ENCODE results near the gene STRN. TPM values are rescaled to one million over a fixed set of nuclear protein-coding genes. Genes with fewer than 3 reads are reported as not detected.
"Not testable (repeated sequence)": the region's sequence is repeated elsewhere in the genome, so short reads cannot be mapped to it uniquely, and the experiment has no call there.

STRN gene
- polyA plus RNA-seq, 3 donors, result 19.9 to 23.3 (median 21.5) TPM

- no peak for DNase-seq
These were observed 110.9 kb downstream of the STRN start for GRCh38 chr2:36855429-36855828.

DNA sequence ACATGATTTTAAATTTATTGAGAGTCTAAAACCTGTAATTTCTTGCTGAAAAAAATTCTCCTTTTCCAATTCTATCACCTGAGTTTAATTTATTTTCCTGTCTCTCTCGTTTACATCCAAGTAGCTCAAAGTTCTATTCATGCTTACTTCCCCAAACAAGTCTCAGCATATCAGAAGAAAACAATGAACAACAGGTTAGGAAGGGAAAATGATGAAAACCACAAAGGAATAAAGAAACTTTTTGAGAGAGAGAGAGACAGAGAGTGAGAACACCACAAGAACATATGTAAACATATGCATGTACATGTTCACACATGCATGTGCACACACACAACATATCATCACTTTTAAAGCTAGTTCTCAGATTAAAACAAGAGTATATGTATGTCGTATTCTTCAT, 112.1 kb downstream of the STRN start:
- DNase-seq, result no peak

- DNase-seq, result no peak
These were observed 117.1 kb downstream of the STRN start for GRCh38 chr2:36849265-36849664.

- no peak for DNase-seq
These were observed 122.5 kb downstream of the STRN start for GRCh38 chr2:36843838-36844237.

GRCh38 chr2:36839976-36840617, 126.2 kb downstream of the STRN start:
- no peak for DNase-seq

DNA sequence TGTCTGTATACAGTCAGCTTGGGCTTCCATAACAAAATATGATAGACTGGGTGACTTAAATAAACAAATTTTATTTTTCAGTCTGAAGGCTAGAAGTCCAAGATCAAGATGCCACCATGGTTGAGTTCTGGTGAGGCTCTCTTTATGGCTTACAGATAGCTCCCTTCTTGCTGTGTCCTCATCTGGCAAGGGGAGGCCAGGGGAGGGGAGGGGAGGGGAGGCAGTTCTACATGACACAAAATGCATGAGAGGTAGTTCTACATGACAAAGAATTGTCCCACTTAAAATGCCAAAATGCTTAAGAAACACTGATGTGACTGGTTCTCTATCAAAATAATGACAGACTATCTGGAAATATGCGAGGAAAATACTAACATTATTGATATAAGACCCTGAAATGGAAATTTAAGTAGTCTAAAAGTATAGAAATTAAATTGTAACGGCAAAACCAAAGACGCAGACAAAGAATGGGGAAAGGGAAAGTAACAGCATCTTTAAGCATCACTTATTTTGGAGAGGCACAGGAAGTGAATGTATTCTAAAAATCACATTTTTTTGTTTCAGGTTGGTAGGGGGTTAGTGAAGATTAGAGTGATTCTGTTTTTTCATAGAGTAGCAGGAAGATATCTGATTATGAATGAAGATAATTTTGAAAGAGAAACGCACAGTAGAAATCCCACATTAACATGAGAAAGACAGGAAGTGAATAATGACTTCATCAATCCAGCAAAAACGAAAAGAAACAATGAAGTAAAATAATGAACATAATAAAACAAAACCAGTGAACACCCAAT, 131.4 kb downstream of the STRN start:
- no peak for DNase-seq

DNA sequence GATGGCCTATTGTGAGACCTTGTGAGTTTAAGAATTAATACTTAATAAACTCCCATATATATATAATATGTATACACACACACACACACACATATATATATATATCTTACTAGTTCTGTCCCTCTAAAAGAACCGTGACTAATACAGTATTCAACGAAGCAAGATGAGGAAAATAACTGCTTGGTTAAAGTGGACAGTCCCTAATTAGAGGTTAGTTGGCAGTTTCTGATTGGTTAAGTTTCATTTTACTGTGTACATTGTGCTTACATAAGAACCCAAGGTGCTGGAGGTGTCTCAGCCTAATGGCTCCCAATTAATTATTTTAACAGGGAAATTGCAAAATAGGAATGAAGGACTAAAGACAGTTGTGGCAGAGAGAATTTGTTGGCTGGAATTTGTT, 132.1 kb downstream of the STRN start:
- no peak for DNase-seq

GRCh38 chr2:36831185-36831584, 135.2 kb downstream of the STRN start:
- no peak for DNase-seq

- DNase-seq, result not testable (repeated sequence)
These were observed 141.7 kb downstream of the STRN start for GRCh38 chr2:36824683-36825082.

DNA sequence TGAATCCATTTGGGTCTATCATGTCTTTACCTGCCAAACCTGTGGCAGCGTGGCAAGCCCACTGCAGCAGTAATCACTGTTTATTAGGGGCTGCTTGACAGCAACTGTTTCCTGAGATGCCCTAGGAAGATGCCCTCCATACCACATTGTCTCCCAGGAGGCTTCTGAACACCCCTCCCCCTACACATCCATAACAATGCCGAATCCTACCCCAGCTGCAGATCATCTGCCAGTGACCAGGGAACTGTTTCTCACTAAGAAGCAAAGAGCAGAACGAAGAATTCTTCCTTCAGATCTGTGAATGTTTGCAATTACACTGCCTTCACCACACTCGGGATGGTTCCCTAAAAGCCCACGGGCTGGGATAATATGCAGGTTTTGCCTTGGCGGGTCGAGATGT, 142.1 kb downstream of the STRN start:
- no peak for DNase-seq

DNA sequence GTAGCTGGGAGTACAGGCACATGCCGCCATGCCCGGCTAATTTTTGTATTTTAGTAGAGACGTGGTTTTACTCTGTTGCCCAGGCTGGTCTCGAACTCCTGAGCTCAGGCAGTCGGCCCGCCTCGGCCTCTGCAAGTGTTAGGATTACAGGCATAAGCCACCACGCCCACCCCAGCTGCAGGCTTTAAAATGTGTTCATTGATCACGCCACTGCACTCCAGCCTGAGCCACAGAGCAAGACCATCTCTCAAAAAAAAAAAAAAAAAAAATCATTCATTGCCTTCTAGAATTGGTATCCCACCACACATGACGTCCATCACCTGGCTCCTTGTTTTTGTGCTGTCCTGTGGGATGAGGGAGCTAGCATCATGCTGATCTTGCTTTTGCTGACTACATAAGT, 142.5 kb downstream of the STRN start:
- DNase-seq, result no peak

- no peak for DNase-seq
These were observed 145.3 kb downstream of the STRN start for GRCh38 chr2:36820942-36821605.

- DNase-seq, result no peak
These were observed 147.1 kb downstream of the STRN start for GRCh38 chr2:36819095-36819711.

DNA sequence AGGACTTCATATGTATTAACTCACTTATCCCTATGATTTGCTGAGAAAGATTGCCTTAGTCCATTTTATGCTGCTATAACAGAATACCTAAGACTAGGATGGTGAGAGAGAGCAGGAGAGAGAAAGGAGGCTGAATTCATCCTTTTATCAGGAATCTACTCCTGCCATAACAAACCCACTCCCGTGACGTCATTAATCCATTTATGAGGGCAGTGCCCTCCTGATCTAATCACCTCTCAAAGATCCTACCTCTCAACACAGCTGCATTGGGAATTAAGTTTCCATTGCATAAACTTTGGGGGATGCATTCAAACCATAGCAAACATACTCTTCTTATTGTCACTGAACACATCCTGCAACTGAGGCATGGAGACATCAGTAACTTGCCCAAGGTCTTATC, 147.8 kb downstream of the STRN start:
- no peak for DNase-seq

- no peak for DNase-seq
These were observed 154.1 kb downstream of the STRN start for GRCh38 chr2:36812196-36812595.

DNA sequence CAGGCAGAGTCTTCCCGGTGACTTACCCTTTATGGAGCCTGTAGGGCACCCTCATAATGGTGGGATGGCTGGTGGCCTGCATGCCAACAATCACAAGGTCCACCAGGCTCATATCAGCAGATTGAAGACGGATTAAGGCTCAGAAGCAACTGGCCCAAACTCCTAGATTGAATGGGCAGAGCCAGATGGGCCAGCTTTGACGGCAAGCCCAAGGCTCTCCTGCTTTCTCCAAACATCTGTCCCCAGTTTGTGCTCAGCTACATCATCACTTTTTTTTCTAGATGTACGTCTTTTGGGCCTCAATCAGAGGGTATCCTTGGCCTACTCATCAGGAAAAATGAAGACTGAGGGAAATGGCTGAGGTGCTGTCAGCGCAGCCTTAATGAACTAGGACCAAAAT, 155.3 kb downstream of the STRN start:
- no peak for DNase-seq

- DNase-seq, result no peak
These were observed 157.3 kb downstream of the STRN start for GRCh38 chr2:36809069-36809445.

GRCh38 chr2:36808386-36809068, 157.8 kb downstream of the STRN start:
- DNase-seq, result no peak

DNA sequence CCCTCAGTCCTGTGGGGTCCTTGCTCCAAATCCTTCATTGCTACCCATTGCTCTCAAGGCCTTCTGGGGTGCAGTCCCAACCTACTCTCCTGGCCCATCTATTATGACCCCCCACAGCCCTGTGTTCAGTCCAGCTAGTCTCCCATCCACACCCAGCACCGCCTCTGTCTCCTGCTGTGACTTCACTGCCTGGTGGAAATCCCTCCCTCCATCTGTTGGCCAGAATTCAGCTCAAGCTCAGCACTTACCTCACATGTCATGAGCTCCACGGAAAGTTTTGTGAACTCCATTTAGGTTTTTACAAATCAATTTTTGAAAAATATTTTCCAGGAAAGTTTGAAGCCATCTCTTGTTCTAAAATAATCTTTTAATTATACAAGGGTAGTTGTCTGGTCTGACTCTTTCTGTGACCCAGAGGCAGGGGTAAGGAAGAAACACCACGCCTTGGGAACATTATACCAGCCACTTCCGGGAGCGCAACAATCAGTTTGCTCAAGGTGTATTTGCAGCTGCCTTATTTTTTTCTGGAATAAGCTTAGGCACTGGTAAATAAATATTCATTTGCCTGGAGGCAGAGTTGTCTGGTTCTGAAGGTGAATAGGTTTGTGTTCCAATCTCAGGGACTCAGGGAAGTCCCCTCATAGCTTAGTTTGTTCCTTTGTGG, 159.0 kb downstream of the STRN start:
- no peak for DNase-seq

- no peak for DNase-seq
These were observed 160.6 kb downstream of the STRN start for GRCh38 chr2:36805635-36806224.

DNA sequence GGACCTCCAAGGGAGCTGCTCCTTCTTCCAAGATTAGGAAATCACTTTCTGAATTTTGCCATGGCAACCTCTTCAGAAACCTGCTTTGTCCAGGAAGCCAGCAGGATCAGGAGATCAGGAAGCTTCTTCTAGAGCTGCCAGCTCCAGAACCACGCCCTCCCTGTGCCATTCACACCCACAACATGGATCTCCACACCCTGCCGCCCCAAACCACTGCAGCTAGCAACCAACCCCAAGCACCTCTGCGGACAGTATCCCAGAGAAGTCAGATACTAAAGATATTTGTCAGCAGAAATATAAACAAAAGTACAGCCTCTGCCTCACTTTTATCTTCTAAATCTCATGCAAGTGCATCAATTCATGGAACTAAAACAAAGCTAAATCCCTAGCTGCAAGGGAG, 163.4 kb downstream of the STRN start:
- no peak for DNase-seq

Data from renal pelvis (tissue), 4 donors.